IMR-90 (cell line): ENCODE measurements around the gene MRPL9. TPM values are rescaled to one million over a fixed set of nuclear protein-coding genes. Genes with fewer than 3 reads are reported as not detected.

ENCODE experiments used
- ATAC-seq: fragments of 200-7000 bp; cut with Tn5 transposase; 2 replicates; pipeline ENCODE4 v1.9.1; 2020; ENCODE audit warnings: low read depth, mild to moderate bottlenecking, moderate library complexity
- BruUV-seq: library from RNA; stranded (reverse); fragments of 400-500 nt; replicated peaks from 2 replicates; lab custom pipeline; 2021; lab: Mats Ljungman, UMichigan
- CTCF ChIA-PET: fragments of 300-600 bp; formaldehyde crosslinking; extraction: SDS; loops from one replicate; lab custom pipeline; 2021; ENCODE audit warnings: antibody characterized with exemption; lab: Yijun Ruan, JAX
- POLR2A ChIA-PET: fragments of 300-600 bp; sonication (Branson Sonifier 250); formaldehyde crosslinking; loops from one replicate; lab custom pipeline; 2022; ENCODE audit warnings: antibody characterized with exemption; ENCODE audit not compliant: unreplicated experiment; lab: Charles Lee
- DNase-seq: peaks from one replicate; pipeline ENCODE4 v3.0.0; 2013
- H2AFZ ChIP-seq: replicated peaks from 2 replicates; pipeline ENCODE3; 2013; ENCODE audit warnings: low read length, mild to moderate bottlenecking; ENCODE audit not compliant: poor library complexity
- H2AK5ac ChIP-seq: 2 replicates; pipeline ENCODE4 v1.6.1; 2013; ENCODE audit warnings: low read depth, low read length, inconsistent platforms
- H2AK9ac ChIP-seq: replicated peaks from 2 replicates; pipeline ENCODE3; 2013; ENCODE audit warnings: mild to moderate bottlenecking, low read depth, low read length, moderate library complexity; ENCODE audit not compliant: poor library complexity
- H2BK120ac ChIP-seq: 2 replicates; pipeline ENCODE4 v1.6.1; 2013; ENCODE audit warnings: low read depth, low read length, inconsistent platforms
- H2BK15ac ChIP-seq: 3 replicates; pipeline ENCODE4 v1.6.1; 2013; ENCODE audit warnings: low read depth, low read length, inconsistent platforms
- H2BK20ac ChIP-seq: 2 replicates; pipeline ENCODE4 v1.6.1; 2013; ENCODE audit warnings: low read depth, mild to moderate bottlenecking, inconsistent platforms, low read length, moderate library complexity
- H2BK5ac ChIP-seq: 2 replicates; pipeline ENCODE4 v1.6.1; 2013; ENCODE audit warnings: mild to moderate bottlenecking, low read depth, low read length, inconsistent platforms; ENCODE audit not compliant: poor library complexity, severe bottlenecking
- H3K14ac ChIP-seq: replicated peaks from 2 replicates; pipeline ENCODE4 v1.6.1; 2013; ENCODE audit warnings: low read depth, low read length, inconsistent platforms
- H3K18ac ChIP-seq: 2 replicates; pipeline ENCODE4 v1.6.1; 2013; ENCODE audit warnings: low read depth, low read length, control low read depth
- H3K23ac ChIP-seq: 2 replicates; pipeline ENCODE4 v1.6.1; 2013; ENCODE audit warnings: low read depth, low read length, inconsistent platforms
- H3K27ac ChIP-seq: 2 replicates; pipeline ENCODE4 v1.5.1; 2013; ENCODE audit warnings: mild to moderate bottlenecking, control low read depth, low read length; ENCODE audit not compliant: insufficient read depth
- H3K27me3 ChIP-seq: 2 replicates; pipeline ENCODE4 v1.6.1; 2013; ENCODE audit warnings: low read length; ENCODE audit not compliant: control insufficient read depth, insufficient read depth
- H3K36me3 ChIP-seq: 2 replicates; pipeline ENCODE4 v1.6.1; 2013; ENCODE audit warnings: low read length, mixed read lengths; ENCODE audit not compliant: control insufficient read depth, insufficient read depth
- H3K4ac ChIP-seq: 2 replicates; pipeline ENCODE4 v1.6.1; 2013; ENCODE audit warnings: low read depth, low read length, inconsistent platforms
- H3K4me1 ChIP-seq: 2 replicates; pipeline ENCODE4 v1.6.1; 2013; ENCODE audit warnings: low read length, mixed read lengths; ENCODE audit not compliant: control insufficient read depth, insufficient read depth
- H3K4me2 ChIP-seq: 2 replicates; pipeline ENCODE4 v1.6.1; 2013; ENCODE audit warnings: low read depth, mild to moderate bottlenecking, control low read depth, low read length, moderate library complexity
- H3K4me3 ChIP-seq: 2 replicates; pipeline ENCODE4 v1.5.1; 2013; ENCODE audit warnings: low read depth, mild to moderate bottlenecking, control low read depth, low read length, moderate library complexity; ENCODE audit not compliant: insufficient read depth
- H3K56ac ChIP-seq: 2 replicates; pipeline ENCODE4 v1.6.1; 2013; ENCODE audit warnings: low read length, inconsistent platforms; ENCODE audit not compliant: insufficient read depth; ENCODE audit errors: extremely low read depth
- H3K79me1 ChIP-seq, 2 experiments: 2 replicates each; pipeline ENCODE4 v1.6.1; 2013; ENCODE audit warnings: low read length in 2 of 2, inconsistent platforms in 1 of 2, low read depth in 1 of 2
- H3K9ac ChIP-seq: 2 replicates; pipeline ENCODE4 v1.6.1; 2013; ENCODE audit warnings: low read depth, low read length, control low read depth
- H3K9me1 ChIP-seq: 2 replicates; pipeline ENCODE4 v1.6.1; 2013; ENCODE audit warnings: low read length, inconsistent platforms; ENCODE audit not compliant: insufficient read depth
- H3K9me3 ChIP-seq: 2 replicates; pipeline ENCODE4 v1.6.1; 2013; ENCODE audit warnings: low read length; ENCODE audit not compliant: control insufficient read depth, insufficient read depth
- H4K20me1 ChIP-seq: 2 replicates; pipeline ENCODE4 v1.6.1; 2013; ENCODE audit warnings: low read length, inconsistent platforms; ENCODE audit not compliant: insufficient read depth
- H4K5ac ChIP-seq: 2 replicates; pipeline ENCODE4 v1.6.1; 2013; ENCODE audit warnings: mild to moderate bottlenecking, low read depth, low read length, control low read depth
- H4K8ac ChIP-seq, 2 experiments: 2 replicates each; pipeline ENCODE4 v1.6.1; 2013; ENCODE audit warnings: low read depth in 2 of 2, low read length in 2 of 2, control low read depth in 1 of 2, inconsistent platforms in 1 of 2
- H4K91ac ChIP-seq: 2 replicates; pipeline ENCODE4 v1.6.1; 2013; ENCODE audit warnings: low read depth, low read length, inconsistent platforms; ENCODE audit not compliant: insufficient read depth
- BHLHE40 ChIP-seq: fragments of 150-350 bp; IDR thresholded peaks from 2 replicates; pipeline ENCODE4 v1.6.1; 2016; ENCODE audit warnings: mild to moderate bottlenecking, low read depth, low read length
- CEBPB ChIP-seq: IDR thresholded peaks from 2 replicates; pipeline ENCODE4 v1.6.1; 2012; ENCODE audit warnings: low read depth, low read length, improper control_type of control experiment
- CTCF ChIP-seq: conservative IDR thresholded peaks from 2 replicates; pipeline ENCODE4 v1.5.1; 2012; ENCODE audit warnings: mild to moderate bottlenecking, low read depth, low read length, improper control_type of control experiment
- FOS ChIP-seq: fragments of 150-350 bp; IDR thresholded peaks from 2 replicates; pipeline ENCODE4 v1.6.1; 2016; ENCODE audit warnings: low read depth, low read length
- MAFK ChIP-seq: IDR thresholded peaks from 2 replicates; pipeline ENCODE4 v1.6.1; 2012; ENCODE audit warnings: low read depth, low read length, improper control_type of control experiment
- MAZ ChIP-seq: IDR thresholded peaks from 2 replicates; pipeline ENCODE4 v1.6.1; 2012; ENCODE audit warnings: low read depth, mild to moderate bottlenecking, low read length, improper control_type of control experiment, moderate library complexity, borderline replicate concordance
- MXI1 ChIP-seq: IDR thresholded peaks from 2 replicates; pipeline ENCODE4 v1.6.1; 2012; ENCODE audit warnings: low read depth, mild to moderate bottlenecking, low read length, moderate library complexity, borderline replicate concordance
- NFE2L2 ChIP-seq: fragments of 150-350 bp; IDR thresholded peaks from 2 replicates; pipeline ENCODE4 v1.6.1; 2016; ENCODE audit warnings: low read depth, mild to moderate bottlenecking, low read length
- RAD21 ChIP-seq: IDR thresholded peaks from 2 replicates; pipeline ENCODE4 v1.6.1; 2012; ENCODE audit warnings: low read length, improper control_type of control experiment
- RCOR1 ChIP-seq: IDR thresholded peaks from 2 replicates; pipeline ENCODE4 v1.6.1; 2012; ENCODE audit warnings: mild to moderate bottlenecking, low read length, improper control_type of control experiment; ENCODE audit not compliant: insufficient replicate concordance
- RFX5 ChIP-seq: IDR thresholded peaks from 2 replicates; pipeline ENCODE4 v1.8.0; 2012; ENCODE audit warnings: low read depth, mild to moderate bottlenecking, low read length, moderate library complexity
- SMC3 ChIP-seq: fragments of 150-350 bp; IDR thresholded peaks from 2 replicates; pipeline ENCODE4 v1.6.1; 2016; ENCODE audit warnings: low read depth, mild to moderate bottlenecking, antibody characterized with exemption, low read length, moderate library complexity
- WGBS, 2 experiments: methylation state at CpG; one replicate each; pipeline versions ENCODE4 v1.1.5 to v1.1.7; 2013; ENCODE audit warnings: missing lambda C conversion rate in 2 of 2; ENCODE audit not compliant: insufficient read length in 1 of 2; ENCODE audit errors: extremely low coverage in 2 of 2; 5-methylcytosine and 5-hydroxymethylcytosine counted together
- dilution Hi-C: fragments of 300-500 bp; cut with HindIII; formaldehyde crosslinking; loops from one replicate; pipeline ENCODE4 v1.14.3; 2018; ENCODE audit warnings: low sequenced_read_pairs; ENCODE audit not compliant: unreplicated experiment
- in situ Hi-C: fragments of 300-500 bp; cut with MboI; formaldehyde crosslinking; loops from 3 replicates; pipeline ENCODE4 v1.14.3; 2019; ENCODE audit warnings: low sequenced_read_pairs, inconsistent platforms, mixed read lengths
- intact Hi-C: fragments of 100-400 bp; cut with micrococcal nuclease; formaldehyde crosslinking; loops from 2 replicates; pipeline ENCODE4 v1.10.0; 2022
- polyA plus RNA-seq, 3 experiments: library from polyadenylated mRNA; depleted of rRNA; stranded (reverse); fragments of >200 nt; gene quantifications; 2 replicates each; pipeline ENCODE4 v1.2.3, GENCODE V29; 2012; ENCODE audit warnings: low replicate concordance in 1 of 3
- total RNA-seq: library from RNA; depleted of rRNA; stranded (reverse); fragments of >200 nt; gene quantifications from 2 replicates; pipeline ENCODE4 v1.2.3, GENCODE V29; 2012

Gene MRPL9
- total and polyA plus RNA-seq, 2 of the 4 experiments (the other 2 are of a cell fraction): 65.4 to 87.5 TPM

- Histone ChIP-seq H3K14ac (no peak overlapping the region), H3K4me1 (no peaks in the 10 kb centered on the region), H3K27ac (no peak overlapping the region), H3K23ac (no peak overlapping the region), H2BK20ac (no peak overlapping the region), H3K9ac (no peak overlapping the region), H3K18ac (no peak overlapping the region), H3K9me3 (no peaks in the 10 kb centered on the region), H3K4me2 (no peak overlapping the region), H2AK5ac (no peak overlapping the region), H4K8ac (no peak overlapping the region), H3K4me3 (no peak overlapping the region), H3K36me3 (no peaks in the 10 kb centered on the region), H2AK9ac (no peak overlapping the region), H2BK120ac (no peak overlapping the region), H2AFZ (no peak overlapping the region), H3K79me1 (no peaks in the 10 kb centered on the region), H3K4ac (no peak overlapping the region), H2BK15ac (no peak overlapping the region), H3K9me1 (no peaks in the 10 kb centered on the region; the same call in 1 of the 2 replicates), H3K56ac (no peak overlapping the region), H4K5ac (no peak overlapping the region), H2BK5ac (no peak overlapping the region), H4K20me1 (no peaks in the 10 kb centered on the region), H4K91ac (no peak overlapping the region), H3K27me3 (peaks cover 76% of the 10 kb centered on the region)
- BruUV-seq: no TSS peak
- ChIA-PET CTCF (no interaction called here), POLR2A (no interaction called here)
- no peak for ATAC-seq
- in situ Hi-C loops (no loop called here), dilution Hi-C loops (no loop called here), intact Hi-C loops (no loop called here)
- no peak for DNase-seq
- WGBS, 2 experiments: no CpG with 5 or more reads among the region's 1 CpG
- TF ChIP-seq RFX5 (no peak), FOS (no peak), RAD21 (no peak), MAFK (no peak), MXI1 (no peak), BHLHE40 (no peak), SMC3 (no peak), RCOR1 (no peak), CTCF (no peak), MAZ (no peak), CEBPB (no peak), NFE2L2 (no peak)
Measured at GRCh38 chr1:151809985-151810556, 46.8 kb upstream of the MRPL9 start.
